ENCODE data around the gene NDUFB1. TPM values are rescaled to one million over a fixed set of nuclear protein-coding genes. Genes with fewer than 3 reads are reported as not detected.
A peak's percentile ranks its signal among the peaks of the same experiment; 100 is the strongest.

The NDUFB1 gene
- total RNA-seq, 6 experiments from 2014 or later, result 128 to 177 (median 157) TPM

GRCh38 chr14:92153581-92153980 lies 32.1 kb upstream of the NDUFB1 start:
- H3K9me3 Mint-ChIP-seq, result no peaks in the 10 kb centered on the region
- DNase-seq, result no peak
- peaks cover 28% of the 10 kb centered on the region for H3K36me3 Mint-ChIP-seq (ENCODE audit: low read depth)
- no peak for TF ChIP-seq CTCF (IDR thresholded peaks at IDR 0.05)
- peaks cover 8% of the 10 kb centered on the region for H3K4me1 Mint-ChIP-seq (ENCODE audit: low read depth)
- no peak overlapping the region for H3K4me3 Mint-ChIP-seq
- H3K27ac Mint-ChIP-seq, result no peak overlapping the region; the same call in 1 of the 2 replicates
- H3K27me3 Mint-ChIP-seq (ENCODE audit: insufficient read depth), result no peaks in the 10 kb centered on the region

GRCh38 chr14:92144708-92145107 lies 23.2 kb upstream of the NDUFB1 start:
- H3K27me3 Mint-ChIP-seq (ENCODE audit: insufficient read depth), result peaks cover 1% of the 10 kb centered on the region
- H3K27ac Mint-ChIP-seq, result peak overlapping the region; percentile 22
- no peak overlapping the region for H3K4me3 Mint-ChIP-seq
- DNase-seq, result peak; percentile 22
- TF ChIP-seq CTCF (IDR thresholded peaks at IDR 0.05), result no peak
- peaks cover 25% of the 10 kb centered on the region for H3K4me1 Mint-ChIP-seq (ENCODE audit: low read depth)
- peaks cover 39% of the 10 kb centered on the region for H3K36me3 Mint-ChIP-seq (ENCODE audit: low read depth)
- no peaks in the 10 kb centered on the region for H3K9me3 Mint-ChIP-seq

- Mint-ChIP-seq H3K27ac (peak overlapping the region; percentile 21), H3K27me3 (ENCODE audit: insufficient read depth) (peaks cover 1% of the 10 kb centered on the region), H3K4me1 (ENCODE audit: low read depth) (peaks cover 25% of the 10 kb centered on the region), H3K36me3 (ENCODE audit: low read depth) (peaks cover 37% of the 10 kb centered on the region), H3K9me3 (no peaks in the 10 kb centered on the region), H3K4me3 (no peak overlapping the region)
- no peak for DNase-seq
- TF ChIP-seq CTCF (IDR thresholded peaks at IDR 0.05), result no peak
These were observed 22.5 kb upstream of the NDUFB1 start for GRCh38 chr14:92143962-92144361.

- no peak for DNase-seq
- Mint-ChIP-seq H3K4me3 (no peak overlapping the region), H3K27ac (peak overlapping the region; percentile 26; the same call in 1 of the 2 replicates), H3K9me3 (no peaks in the 10 kb centered on the region), H3K36me3 (ENCODE audit: low read depth) (peaks cover 37% of the 10 kb centered on the region), H3K27me3 (ENCODE audit: insufficient read depth) (peaks cover 1% of the 10 kb centered on the region), H3K4me1 (ENCODE audit: low read depth) (peaks cover 25% of the 10 kb centered on the region)
- no peak for TF ChIP-seq CTCF (IDR thresholded peaks at IDR 0.05)
These were observed 21.8 kb upstream of the NDUFB1 start for GRCh38 chr14:92143309-92143708.

- H3K27ac Mint-ChIP-seq, result no peak overlapping the region
- peak; percentile 83 for TF ChIP-seq CTCF (IDR thresholded peaks at IDR 0.05)
- H3K36me3 Mint-ChIP-seq (ENCODE audit: low read depth), result peaks cover 22% of the 10 kb centered on the region
- peak; percentile 39 for DNase-seq
- H3K4me1 Mint-ChIP-seq (ENCODE audit: low read depth), result no peaks in the 10 kb centered on the region
- H3K9me3 Mint-ChIP-seq, result no peaks in the 10 kb centered on the region
- no peak overlapping the region for H3K4me3 Mint-ChIP-seq
- H3K27me3 Mint-ChIP-seq (ENCODE audit: insufficient read depth), result no peaks in the 10 kb centered on the region
These were observed 13.8 kb upstream of the NDUFB1 start for GRCh38 chr14:92135269-92135668.

- no peak overlapping the region for H3K27ac Mint-ChIP-seq
- H3K36me3 Mint-ChIP-seq (ENCODE audit: low read depth), result peaks cover 22% of the 10 kb centered on the region
- H3K27me3 Mint-ChIP-seq (ENCODE audit: insufficient read depth), result no peaks in the 10 kb centered on the region
- no peaks in the 10 kb centered on the region for H3K4me1 Mint-ChIP-seq (ENCODE audit: low read depth)
- H3K9me3 Mint-ChIP-seq, result no peaks in the 10 kb centered on the region
- DNase-seq, result no peak
- no peak overlapping the region for H3K4me3 Mint-ChIP-seq
- TF ChIP-seq CTCF (IDR thresholded peaks at IDR 0.05), result no peak
These were observed 12.9 kb upstream of the NDUFB1 start for GRCh38 chr14:92134456-92134855.
